ENCODE data around the gene INTS12.

INTS12 gene

DNA sequence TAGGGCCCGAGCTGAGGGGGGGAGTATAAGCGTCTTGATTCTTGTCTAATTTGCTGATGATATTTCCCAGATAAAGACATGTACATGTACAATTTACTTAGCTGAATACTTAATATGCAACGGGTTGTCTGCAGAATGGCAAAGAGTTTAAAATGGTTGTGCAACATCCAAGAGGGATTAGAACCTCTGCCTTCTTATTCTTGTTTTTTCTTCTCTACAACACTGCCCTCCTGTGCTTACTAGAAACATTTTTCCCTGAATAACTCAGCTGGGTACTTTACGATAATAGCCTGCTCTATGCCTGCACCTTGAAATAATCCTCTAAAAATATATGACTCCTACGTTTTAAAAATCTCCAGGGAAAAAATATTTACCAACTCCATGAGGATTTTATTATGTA, 41.8 kb downstream of the INTS12 start (continued):
- TF ChIP-seq, protein P1, sequence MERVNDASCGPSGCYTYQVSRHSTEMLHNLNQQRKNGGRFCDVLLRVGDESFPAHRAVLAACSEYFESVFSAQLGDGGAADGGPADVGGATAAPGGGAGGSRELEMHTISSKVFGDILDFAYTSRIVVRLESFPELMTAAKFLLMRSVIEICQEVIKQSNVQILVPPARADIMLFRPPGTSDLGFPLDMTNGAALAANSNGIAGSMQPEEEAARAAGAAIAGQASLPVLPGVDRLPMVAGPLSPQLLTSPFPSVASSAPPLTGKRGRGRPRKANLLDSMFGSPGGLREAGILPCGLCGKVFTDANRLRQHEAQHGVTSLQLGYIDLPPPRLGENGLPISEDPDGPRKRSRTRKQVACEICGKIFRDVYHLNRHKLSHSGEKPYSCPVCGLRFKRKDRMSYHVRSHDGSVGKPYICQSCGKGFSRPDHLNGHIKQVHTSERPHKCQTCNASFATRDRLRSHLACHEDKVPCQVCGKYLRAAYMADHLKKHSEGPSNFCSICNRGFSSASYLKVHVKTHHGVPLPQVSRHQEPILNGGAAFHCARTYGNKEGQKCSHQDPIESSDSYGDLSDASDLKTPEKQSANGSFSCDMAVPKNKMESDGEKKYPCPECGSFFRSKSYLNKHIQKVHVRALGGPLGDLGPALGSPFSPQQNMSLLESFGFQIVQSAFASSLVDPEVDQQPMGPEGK (CRISPR knock-in tag; IDR thresholded peaks at IDR 0.05; ENCODE audit: borderline replicate concordance), result no peak
- TF ChIP-seq, protein P2, sequence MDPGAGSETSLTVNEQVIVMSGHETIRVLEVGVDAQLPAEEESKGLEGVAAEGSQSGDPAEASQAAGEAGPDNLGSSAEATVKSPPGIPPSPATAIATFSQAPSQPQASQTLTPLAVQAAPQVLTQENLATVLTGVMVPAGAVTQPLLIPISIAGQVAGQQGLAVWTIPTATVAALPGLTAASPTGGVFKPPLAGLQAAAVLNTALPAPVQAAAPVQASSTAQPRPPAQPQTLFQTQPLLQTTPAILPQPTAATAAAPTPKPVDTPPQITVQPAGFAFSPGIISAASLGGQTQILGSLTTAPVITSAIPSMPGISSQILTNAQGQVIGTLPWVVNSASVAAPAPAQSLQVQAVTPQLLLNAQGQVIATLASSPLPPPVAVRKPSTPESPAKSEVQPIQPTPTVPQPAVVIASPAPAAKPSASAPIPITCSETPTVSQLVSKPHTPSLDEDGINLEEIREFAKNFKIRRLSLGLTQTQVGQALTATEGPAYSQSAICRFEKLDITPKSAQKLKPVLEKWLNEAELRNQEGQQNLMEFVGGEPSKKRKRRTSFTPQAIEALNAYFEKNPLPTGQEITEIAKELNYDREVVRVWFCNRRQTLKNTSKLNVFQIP (CRISPR knock-in tag; IDR thresholded peaks at IDR 0.05; ENCODE audit: borderline replicate concordance, low read depth), result no peak
- no peak for TF ChIP-seq ARNTL (CRISPR knock-in tag; IDR thresholded peaks at IDR 0.05; ENCODE audit: borderline replicate concordance, low read depth)
- TF ChIP-seq ESRRG (CRISPR knock-in tag; IDR thresholded peaks at IDR 0.05), result no peak
- TF ChIP-seq BACH2 (CRISPR knock-in tag; IDR thresholded peaks at IDR 0.05; ENCODE audit: borderline replicate concordance), result no peak
- TF ChIP-seq ZNF8 (CRISPR knock-in tag; IDR thresholded peaks at IDR 0.05), result no peak
- no peak for TF ChIP-seq TCF4 (CRISPR knock-in tag; IDR thresholded peaks at IDR 0.05; ENCODE audit: borderline replicate concordance)
- no peak for TF ChIP-seq PPARA (CRISPR knock-in tag; IDR thresholded peaks at IDR 0.05; ENCODE audit: borderline replicate concordance)
- TF ChIP-seq RARB (CRISPR knock-in tag; IDR thresholded peaks at IDR 0.05), result no peak

DNA sequence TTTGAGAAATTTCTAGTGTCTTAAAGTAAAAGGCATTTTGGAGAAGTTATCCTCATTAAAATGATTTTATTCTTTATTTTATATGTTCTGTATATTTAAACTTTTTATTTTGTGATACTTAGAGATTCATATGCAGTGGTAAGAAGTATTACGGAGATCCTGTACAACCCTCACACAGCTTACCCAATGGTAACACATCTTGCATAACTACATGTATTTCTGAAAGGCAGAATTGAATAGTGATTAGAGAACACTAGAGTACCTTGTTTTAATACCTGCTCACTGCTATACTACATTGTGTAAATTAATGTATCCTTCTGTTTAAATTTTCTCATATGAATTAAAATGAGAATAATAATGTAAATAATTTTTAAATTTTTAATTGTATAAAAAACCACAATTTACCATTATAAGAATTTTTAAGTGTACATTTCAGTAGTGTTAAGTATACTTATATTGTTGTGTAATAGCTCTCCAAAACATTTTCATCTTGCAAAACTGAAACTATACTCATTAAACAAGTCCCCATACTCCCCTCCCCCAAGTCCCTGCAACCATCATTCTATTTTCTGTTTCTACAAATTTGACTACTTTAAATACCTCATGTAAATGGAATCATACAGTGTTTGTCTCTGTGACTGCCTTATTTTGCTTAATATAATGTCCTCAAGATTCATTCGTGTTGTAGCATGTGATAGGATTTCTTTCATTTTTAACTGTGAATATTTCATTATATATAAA, 45.4 kb downstream of the INTS12 start:
- no peak for TF ChIP-seq SNAI2 (CRISPR knock-in tag; IDR thresholded peaks at IDR 0.05)
- TF ChIP-seq, protein P2 (CRISPR knock-in tag; IDR thresholded peaks at IDR 0.05; ENCODE audit: borderline replicate concordance, low read depth), result no peak
- no peak for TF ChIP-seq ISL1 (CRISPR knock-in tag; IDR thresholded peaks at IDR 0.05)
- TF ChIP-seq, protein P1 (CRISPR knock-in tag; IDR thresholded peaks at IDR 0.05; ENCODE audit: borderline replicate concordance), result no peak
- TF ChIP-seq GLIS3 (CRISPR knock-in tag; IDR thresholded peaks at IDR 0.05), result no peak
- no peak for TF ChIP-seq CSDC2 (CRISPR knock-in tag; IDR thresholded peaks at IDR 0.05)
- no peak for ATAC-seq

DNA sequence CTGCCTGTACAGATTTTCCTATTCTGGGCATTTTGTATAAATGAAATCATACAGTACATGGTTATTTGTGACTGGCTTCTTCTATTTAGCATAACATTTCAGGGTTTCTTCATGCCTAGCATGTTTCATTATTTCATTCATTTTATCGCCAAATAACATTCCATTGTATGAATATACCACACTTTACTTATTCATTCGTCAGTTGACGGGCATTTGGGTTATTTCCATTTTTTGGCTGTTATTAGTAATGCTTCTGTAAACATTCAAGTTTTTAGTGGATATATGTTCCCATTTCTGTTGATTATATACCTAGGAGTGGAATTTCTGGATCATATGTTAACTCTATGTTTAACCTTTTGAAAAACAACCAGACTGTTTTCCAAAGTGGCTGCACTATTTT, 47.5 kb downstream of the INTS12 start:
- no peak for ATAC-seq
- TF ChIP-seq TOX (CRISPR knock-in tag; IDR thresholded peaks at IDR 0.05; ENCODE audit: borderline replicate concordance), result no peak
- TF ChIP-seq, protein P1 (CRISPR knock-in tag; IDR thresholded peaks at IDR 0.05; ENCODE audit: borderline replicate concordance), result no peak
- TF ChIP-seq OSR1 (CRISPR knock-in tag; IDR thresholded peaks at IDR 0.05), result no peak
- no peak for TF ChIP-seq ZNF565 (CRISPR knock-in tag; conservative IDR thresholded peaks at IDR 0.05; ENCODE audit: low read depth)
- TF ChIP-seq, protein P3, sequence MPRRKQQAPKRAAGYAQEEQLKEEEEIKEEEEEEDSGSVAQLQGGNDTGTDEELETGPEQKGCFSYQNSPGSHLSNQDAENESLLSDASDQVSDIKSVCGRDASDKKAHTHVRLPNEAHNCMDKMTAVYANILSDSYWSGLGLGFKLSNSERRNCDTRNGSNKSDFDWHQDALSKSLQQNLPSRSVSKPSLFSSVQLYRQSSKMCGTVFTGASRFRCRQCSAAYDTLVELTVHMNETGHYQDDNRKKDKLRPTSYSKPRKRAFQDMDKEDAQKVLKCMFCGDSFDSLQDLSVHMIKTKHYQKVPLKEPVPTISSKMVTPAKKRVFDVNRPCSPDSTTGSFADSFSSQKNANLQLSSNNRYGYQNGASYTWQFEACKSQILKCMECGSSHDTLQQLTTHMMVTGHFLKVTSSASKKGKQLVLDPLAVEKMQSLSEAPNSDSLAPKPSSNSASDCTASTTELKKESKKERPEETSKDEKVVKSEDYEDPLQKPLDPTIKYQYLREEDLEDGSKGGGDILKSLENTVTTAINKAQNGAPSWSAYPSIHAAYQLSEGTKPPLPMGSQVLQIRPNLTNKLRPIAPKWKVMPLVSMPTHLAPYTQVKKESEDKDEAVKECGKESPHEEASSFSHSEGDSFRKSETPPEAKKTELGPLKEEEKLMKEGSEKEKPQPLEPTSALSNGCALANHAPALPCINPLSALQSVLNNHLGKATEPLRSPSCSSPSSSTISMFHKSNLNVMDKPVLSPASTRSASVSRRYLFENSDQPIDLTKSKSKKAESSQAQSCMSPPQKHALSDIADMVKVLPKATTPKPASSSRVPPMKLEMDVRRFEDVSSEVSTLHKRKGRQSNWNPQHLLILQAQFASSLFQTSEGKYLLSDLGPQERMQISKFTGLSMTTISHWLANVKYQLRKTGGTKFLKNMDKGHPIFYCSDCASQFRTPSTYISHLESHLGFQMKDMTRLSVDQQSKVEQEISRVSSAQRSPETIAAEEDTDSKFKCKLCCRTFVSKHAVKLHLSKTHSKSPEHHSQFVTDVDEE (CRISPR knock-in tag; IDR thresholded peaks at IDR 0.05), result no peak
- TF ChIP-seq PPARA (CRISPR knock-in tag; IDR thresholded peaks at IDR 0.05; ENCODE audit: borderline replicate concordance), result no peak
- TF ChIP-seq ZFP30 (CRISPR knock-in tag; IDR thresholded peaks at IDR 0.05), result no peak
- no peak for TF ChIP-seq ZNF8 (CRISPR knock-in tag; IDR thresholded peaks at IDR 0.05)
- TF ChIP-seq, protein P2 (CRISPR knock-in tag; IDR thresholded peaks at IDR 0.05; ENCODE audit: borderline replicate concordance, low read depth), result no peak
- TF ChIP-seq ZFP3 (CRISPR knock-in tag; IDR thresholded peaks at IDR 0.05), result no peak
- no peak for TF ChIP-seq ESRRG (CRISPR knock-in tag; IDR thresholded peaks at IDR 0.05)
- TF ChIP-seq ZC3H10 (CRISPR knock-in tag; IDR thresholded peaks at IDR 0.05), result no peak
- TF ChIP-seq, protein P4, sequence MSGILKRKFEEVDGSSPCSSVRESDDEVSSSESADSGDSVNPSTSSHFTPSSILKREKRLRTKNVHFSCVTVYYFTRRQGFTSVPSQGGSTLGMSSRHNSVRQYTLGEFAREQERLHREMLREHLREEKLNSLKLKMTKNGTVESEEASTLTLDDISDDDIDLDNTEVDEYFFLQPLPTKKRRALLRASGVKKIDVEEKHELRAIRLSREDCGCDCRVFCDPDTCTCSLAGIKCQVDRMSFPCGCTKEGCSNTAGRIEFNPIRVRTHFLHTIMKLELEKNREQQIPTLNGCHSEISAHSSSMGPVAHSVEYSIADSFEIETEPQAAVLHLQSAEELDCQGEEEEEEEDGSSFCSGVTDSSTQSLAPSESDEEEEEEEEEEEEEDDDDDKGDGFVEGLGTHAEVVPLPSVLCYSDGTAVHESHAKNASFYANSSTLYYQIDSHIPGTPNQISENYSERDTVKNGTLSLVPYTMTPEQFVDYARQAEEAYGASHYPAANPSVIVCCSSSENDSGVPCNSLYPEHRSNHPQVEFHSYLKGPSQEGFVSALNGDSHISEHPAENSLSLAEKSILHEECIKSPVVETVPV (CRISPR knock-in tag; IDR thresholded peaks at IDR 0.05), result no peak

Data from SK-N-SH treated with all-trans-retinoic acid at 6 μM for 48 hours (cell line).